H1 (cell line): Measurements from ENCODE around the gene OR10R2. TPM values are rescaled to one million over a fixed set of nuclear protein-coding genes. Genes with fewer than 3 reads are reported as not detected.

Source experiments
- CTCF ChIA-PET: fragments of 300-600 bp; sonication (Branson Sonifier 250); formaldehyde crosslinking; loops from one replicate; lab custom pipeline; 2021; ENCODE audit not compliant: partially characterized antibody; lab: Charles Lee
- POLR2A ChIA-PET: fragments of 300-600 bp; sonication (Branson Sonifier 250); formaldehyde crosslinking; loops from one replicate; lab custom pipeline; 2021; ENCODE audit warnings: inconsistent platforms; ENCODE audit not compliant: partially characterized antibody; lab: Charles Lee
- DNase-seq, 2 experiments: peaks; one replicate each; pipeline versions ENCODE4 v3.0.0 to v3.0.0-alpha.2; 2010 to 2022; ENCODE audit warnings: low spot score in 2 of 2, low read depth in 1 of 2, mixed read lengths in 1 of 2
- FAIRE-seq: peaks from 2 replicates; lab custom pipeline; 2011; peaks lifted over from hg19 to GRCh38; lab: Jason Lieb, UNC
- H2AFZ ChIP-seq: 2 replicates; pipeline ENCODE4 v1.8.1; 2012; ENCODE audit warnings: low read length, inconsistent platforms
- H2AK5ac ChIP-seq: 2 replicates; pipeline ENCODE4 v1.6.1; 2013; ENCODE audit warnings: low read depth, low read length
- H2BK120ac ChIP-seq: replicated peaks from 2 replicates; pipeline ENCODE3; 2013; ENCODE audit warnings: low read depth, low read length, inconsistent platforms
- H2BK12ac ChIP-seq: 2 replicates; pipeline ENCODE4 v1.6.1; 2013; ENCODE audit warnings: low read depth, low read length
- H2BK15ac ChIP-seq: 2 replicates; pipeline ENCODE4 v1.6.1; 2013; ENCODE audit warnings: low read length
- H2BK20ac ChIP-seq: 2 replicates; pipeline ENCODE4 v1.6.1; 2013; ENCODE audit warnings: low read length
- H2BK5ac ChIP-seq: 2 replicates; pipeline ENCODE4 v1.6.1; 2013; ENCODE audit warnings: low read depth, low read length
- H3K14ac ChIP-seq: 2 replicates; pipeline ENCODE4 v1.6.1; 2013; ENCODE audit warnings: inconsistent platforms; ENCODE audit not compliant: insufficient read length
- H3K18ac ChIP-seq: 2 replicates; pipeline ENCODE4 v1.6.1; 2013; ENCODE audit warnings: low read length; ENCODE audit errors: extremely low read depth
- H3K23ac ChIP-seq: 2 replicates; pipeline ENCODE4 v1.6.1; 2013; ENCODE audit warnings: inconsistent platforms; ENCODE audit not compliant: insufficient read length
- H3K23me2 ChIP-seq: 2 replicates; pipeline ENCODE4 v1.6.1; 2013; ENCODE audit warnings: low read depth, low read length
- H3K27ac ChIP-seq: 2 replicates; pipeline ENCODE4 v1.6.1; 2011; ENCODE audit warnings: low read depth, low read length, inconsistent platforms
- H3K27me3 ChIP-seq, 4 experiments: replicated peaks in 1 of 4; 1 replicate in 1 of 4; 2 replicates in 3 of 4; pipeline versions ENCODE4 v1.6.1 to v1.8.1; 2011 to 2013; ENCODE audit warnings: low read length in 3 of 4, mild to moderate bottlenecking in 3 of 4, inconsistent platforms in 2 of 4, mixed read lengths in 2 of 4, moderate library complexity in 1 of 4; ENCODE audit not compliant: control insufficient read depth in 3 of 4, insufficient read depth in 3 of 4; ENCODE audit errors: extremely low read depth in 1 of 4
- H3K36me3 ChIP-seq, 4 experiments: 2 replicates each; pipeline versions ENCODE4 v1.6.1 to v1.8.1; 2011 to 2013; ENCODE audit warnings: mild to moderate bottlenecking in 4 of 4, low read length in 3 of 4, moderate library complexity in 2 of 4, control low read depth in 1 of 4, inconsistent platforms in 1 of 4; ENCODE audit not compliant: insufficient read depth in 4 of 4, control insufficient read depth in 2 of 4
- H3K4ac ChIP-seq: replicated peaks from 2 replicates; pipeline ENCODE3; 2013; ENCODE audit warnings: low read length, low read depth, mixed read lengths, inconsistent platforms; ENCODE audit not compliant: insufficient read length
- H3K4me1 ChIP-seq, 4 experiments: replicated peaks in 1 of 4; 1 replicate in 1 of 4; 2 replicates in 3 of 4; pipeline versions ENCODE4 v1.6.1 to v1.8.1; 2011 to 2013; ENCODE audit warnings: low read length in 3 of 4, inconsistent platforms in 2 of 4, mixed read lengths in 1 of 4; ENCODE audit not compliant: insufficient read depth in 4 of 4, control insufficient read depth in 3 of 4
- H3K4me2 ChIP-seq, 2 experiments: 2 replicates each; pipeline versions ENCODE4 v1.6.1 to v1.8.1; 2011 to 2013; ENCODE audit warnings: low read depth in 2 of 2, low read length in 2 of 2, control low read depth in 1 of 2, inconsistent platforms in 1 of 2, mild to moderate bottlenecking in 1 of 2; ENCODE audit not compliant: insufficient read depth in 1 of 2
- H3K4me3 ChIP-seq, 4 experiments: fragments of 200-600, 300-600 bp in 1 of 4; sonication (generic), shearing (Covaris generic), sonication (Bioruptor Twin) in 1 of 4; 2 replicates each; pipeline versions ENCODE4 v1.5.1 to v1.8.1; 2011 to 2016; ENCODE audit warnings: low read length in 4 of 4, low read depth in 3 of 4, control low read depth in 2 of 4, inconsistent platforms in 2 of 4, mild to moderate bottlenecking in 2 of 4, mixed read lengths in 1 of 4, moderate library complexity in 1 of 4; ENCODE audit not compliant: insufficient read depth in 2 of 4; ENCODE audit errors: extremely low read depth in 1 of 4
- H3K56ac ChIP-seq: replicated peaks from 2 replicates; pipeline ENCODE3; 2013; ENCODE audit warnings: low read depth, mild to moderate bottlenecking, mixed read lengths, low read length, inconsistent platforms; ENCODE audit not compliant: insufficient read length
- H3K79me1 ChIP-seq: 2 replicates; pipeline ENCODE4 v1.6.1; 2013; ENCODE audit warnings: low read depth, low read length, control low read depth
- H3K79me2 ChIP-seq, 2 experiments: 2 replicates each; pipeline versions ENCODE4 v1.6.1 to v1.8.1; 2012 to 2013; ENCODE audit warnings: low read length in 2 of 2, mild to moderate bottlenecking in 2 of 2, inconsistent platforms in 1 of 2; ENCODE audit not compliant: insufficient read depth in 2 of 2, control insufficient read depth in 1 of 2
- H3K9ac ChIP-seq, 4 experiments: replicated peaks in 1 of 4; 1 replicate in 1 of 4; 2 replicates in 3 of 4; pipeline versions ENCODE4 v1.6.1 to v1.8.1; 2011 to 2013; ENCODE audit warnings: low read depth in 3 of 4, low read length in 3 of 4, control low read depth in 2 of 4, mild to moderate bottlenecking in 2 of 4, moderate library complexity in 2 of 4, inconsistent platforms in 1 of 4; ENCODE audit errors: extremely low read depth in 1 of 4
- H3K9me3 ChIP-seq, 2 experiments: 2 replicates each; pipeline versions ENCODE4 v1.6.1 to v1.8.1; 2012 to 2013; ENCODE audit warnings: mild to moderate bottlenecking in 2 of 2, moderate library complexity in 2 of 2, control low read depth in 1 of 2, inconsistent platforms in 1 of 2, low read depth in 1 of 2, low read length in 1 of 2, mixed read lengths in 1 of 2; ENCODE audit not compliant: insufficient read depth in 2 of 2
- H4K20me1 ChIP-seq, 2 experiments: replicated peaks in 1 of 2; 2 replicates each; pipeline versions ENCODE3 to v1.8.1; 2011 to 2013; ENCODE audit warnings: inconsistent platforms in 2 of 2, low read length in 2 of 2, mild to moderate bottlenecking in 1 of 2; ENCODE audit not compliant: insufficient read depth in 2 of 2, control insufficient read depth in 1 of 2
- H4K5ac ChIP-seq: 2 replicates; pipeline ENCODE4 v1.6.1; 2013; ENCODE audit warnings: low read length, low read depth, mixed read lengths, inconsistent platforms; ENCODE audit not compliant: insufficient read length
- H4K8ac ChIP-seq: 2 replicates; pipeline ENCODE4 v1.8.0; 2013; ENCODE audit warnings: mild to moderate bottlenecking, moderate library complexity, low read length, inconsistent platforms; ENCODE audit not compliant: insufficient read depth; ENCODE audit errors: extremely low read depth
- H4K91ac ChIP-seq: replicated peaks from 2 replicates; pipeline ENCODE3; 2013; ENCODE audit warnings: low read length, mixed read lengths, inconsistent platforms; ENCODE audit not compliant: insufficient read length
- BACH1 ChIP-seq: IDR thresholded peaks from 2 replicates; pipeline ENCODE4 v1.6.1; 2012; ENCODE audit warnings: low read length, improper control_type of control experiment
- CREB1 ChIP-seq: IDR thresholded peaks from 2 replicates; pipeline ENCODE4 v1.6.1; 2012; ENCODE audit warnings: inconsistent platforms
- WGBS, 2 experiments: shearing (Covaris generic) in 1 of 2; methylation state at CpG; one replicate each; pipeline versions ENCODE4 v1.1.6 to v1.1.7; 2013 to 2015; ENCODE audit warnings: low lambda C conversion rate in 2 of 2, mixed read lengths in 2 of 2, inconsistent platforms in 1 of 2, low coverage in 1 of 2, missing lambda C conversion rate in 1 of 2; ENCODE audit not compliant: insufficient replicate concordance in 2 of 2, insufficient coverage in 1 of 2, insufficient read length in 1 of 2; ENCODE audit errors: extremely low coverage in 1 of 2, missing lambda C conversion rate in 1 of 2; 5-methylcytosine and 5-hydroxymethylcytosine counted together
- polyA plus RNA-seq, 7 experiments: library from polyadenylated mRNA; depleted of rRNA in 3 of 7; stranded (reverse) in 5 of 7; unstranded in 2 of 7; fragments of >200 nt in 5 of 7; fragments of 200-250 nt in 2 of 7; gene quantifications; 1 replicate in 5 of 7; 2 replicates in 1 of 7; 4 replicates in 1 of 7; pipeline versions ENCODE4 v1.2.1 to v1.2.3, GENCODE V29; 2011 to 2013; ENCODE audit warnings: missing spikeins in 2 of 7, mixed read lengths in 2 of 7
- total RNA-seq: library from RNA; stranded (reverse); fragmentation: NEBNext Ultra II Directional; extraction: Animal tissue kit (Norgen Biotek cat#: 25700); gene quantifications from 2 replicates; pipeline ENCODE4 v1.2.1, GENCODE V29; 2021

Gene OR10R2
- total and polyA plus RNA-seq, 2 of the 8 experiments (the other 6 are each of a cell fraction or from before 2014, with no cell fraction given) = not detected

DNA sequence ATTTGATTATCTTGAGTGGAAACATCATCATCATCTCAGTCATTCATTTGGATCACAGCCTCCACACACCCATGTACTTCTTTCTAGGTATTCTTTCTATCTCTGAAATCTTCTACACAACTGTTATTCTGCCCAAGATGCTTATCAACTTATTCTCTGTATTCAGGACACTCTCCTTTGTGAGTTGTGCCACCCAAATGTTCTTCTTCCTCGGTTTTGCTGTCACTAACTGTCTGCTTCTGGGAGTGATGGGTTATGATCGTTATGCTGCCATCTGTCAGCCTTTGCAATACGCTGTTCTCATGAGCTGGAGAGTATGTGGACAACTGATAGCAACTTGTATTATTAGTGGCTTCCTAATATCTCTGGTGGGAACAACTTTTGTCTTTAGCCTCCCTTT is 19.3 kb downstream of the OR10R2 start:
- H3K4ac ChIP-seq = no peak overlapping the region

More for the DNA sequence above, 19.3 kb downstream of the OR10R2 start:
- Histone ChIP-seq H3K56ac (no peak overlapping the region), H3K9me3 (no peaks in the 10 kb centered on the region), H2BK20ac (no peak overlapping the region), H2BK5ac (no peak overlapping the region), H4K91ac (no peak overlapping the region), H3K27ac (no peak overlapping the region), H2BK15ac (no peak overlapping the region), H3K4me2 (no peak overlapping the region)
- FAIRE-seq = no peak
- TF ChIP-seq CREB1 (no peak), BACH1 (no peak)
- TF ChIP-seq, all 59 proteins: peak for 0
- Histone ChIP-seq H4K8ac (no peak overlapping the region), H3K14ac (no peak overlapping the region), H3K4me3 (no peak overlapping the region), H3K23ac (no peak overlapping the region), H3K79me2 (no peaks in the 10 kb centered on the region), H3K36me3 (no peaks in the 10 kb centered on the region), H3K18ac (no peak overlapping the region), H4K5ac (no peak overlapping the region), H2BK120ac (no peak overlapping the region), H4K20me1 (no peaks in the 10 kb centered on the region), H3K4me1 (no peaks in the 10 kb centered on the region), H2AK5ac (no peak overlapping the region), H2BK12ac (no peak overlapping the region), H3K79me1 (no peaks in the 10 kb centered on the region), H2AFZ (no peak overlapping the region), H3K27me3 (no peaks in the 10 kb centered on the region), H3K23me2 (no peaks in the 10 kb centered on the region), H3K9ac (no peak overlapping the region)
- ChIA-PET POLR2A (no interaction called here), CTCF (interaction anchor here (2.6 kb wide), 1 partner anchor 287 kb away, joined by 9 read pairs; no protein-coding TSS in a partner anchor)
- WGBS, 2 experiments = 81% methylated on average over 3 of the region's 3 CpGs; no CpG with 5 or more reads in 1 of the 2 experiments
- no peak for DNase-seq
